ENCODE measurements around the gene ATP5F1A.
A peak's percentile ranks its signal among the peaks of the same experiment; 100 is the strongest.

ATP5F1A gene

GRCh38 chr18:46042571-46043123, 55.4 kb downstream of the ATP5F1A start:
- peak; percentile 14 for DNase-seq

GRCh38 chr18:46040747-46041104, 57.4 kb downstream of the ATP5F1A start:
- no peak for DNase-seq

DNA sequence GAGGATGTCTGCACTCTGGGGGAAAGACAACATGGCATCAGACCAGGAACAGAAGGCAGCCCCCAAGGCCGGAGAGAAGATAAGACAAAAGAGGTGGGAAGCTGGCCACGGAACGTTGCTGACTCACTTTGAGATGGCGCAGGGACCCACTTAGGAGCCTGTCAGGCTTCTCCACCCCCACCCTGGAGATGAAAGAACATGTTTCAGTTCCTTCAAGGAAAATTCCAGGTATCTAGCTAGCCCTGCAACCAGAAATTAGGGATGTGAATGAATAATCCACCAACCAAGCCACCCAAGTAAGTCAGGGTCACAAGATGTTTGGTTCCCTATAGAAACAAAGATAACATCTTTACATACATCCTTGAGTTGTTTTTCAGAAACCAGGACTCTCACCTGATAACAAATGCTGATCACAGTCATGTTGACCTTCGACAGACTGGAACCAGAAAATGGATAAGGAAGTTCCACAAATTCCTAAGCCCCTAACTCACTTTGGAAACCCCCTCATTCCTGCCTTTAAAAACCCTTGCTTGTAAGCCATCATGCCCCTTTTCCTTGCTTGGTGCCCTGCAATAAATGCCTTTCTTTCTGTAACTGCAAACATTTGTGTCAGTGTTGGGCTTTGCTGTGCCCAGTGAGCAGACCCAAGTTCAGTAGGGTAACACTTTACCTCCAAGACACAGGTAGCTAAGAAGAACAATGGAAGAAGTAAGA, 57.9 kb downstream of the ATP5F1A start:
- DNase-seq, result no peak

- DNase-seq, result no peak
These were observed 60.4 kb downstream of the ATP5F1A start for GRCh38 chr18:46037512-46038305.

GRCh38 chr18:46035696-46036680, 62.1 kb downstream of the ATP5F1A start:
- DNase-seq, result no peak

DNA sequence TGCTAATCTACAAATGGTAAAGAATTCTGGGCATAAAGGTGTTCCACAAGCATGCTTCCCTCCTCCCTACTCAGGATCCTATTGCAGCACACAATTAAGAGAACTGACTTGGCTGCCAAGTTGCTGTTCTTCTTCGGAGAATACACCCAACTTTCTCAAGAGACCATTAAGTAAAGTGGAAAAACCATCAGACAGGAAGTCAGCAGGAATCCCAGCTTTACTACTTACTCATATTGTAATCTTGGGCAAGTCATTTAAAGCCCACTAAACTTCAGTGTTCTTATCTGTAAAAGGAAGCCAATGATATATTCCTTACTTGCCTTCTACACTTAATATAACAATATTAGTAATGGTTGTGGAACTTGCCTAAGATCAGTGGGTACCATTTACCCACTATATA, 63.9 kb downstream of the ATP5F1A start:
- DNase-seq, result no peak

- DNase-seq, result no peak
These were observed 66.4 kb downstream of the ATP5F1A start for GRCh38 chr18:46031741-46032140.
